GM19023 (cell line): ENCODE results near the gene ZFYVE21.

Experiments used
- ATAC-seq: cut with Tn5 transposase; IDR thresholded peaks from one replicate; pipeline ENCODE4 v1.9.1; 2021; ENCODE audit warnings: mild to moderate bottlenecking, moderate library complexity; ENCODE audit not compliant: unreplicated experiment

Gene ZFYVE21

GRCh38 chr14:103715052-103716000 lies at the start of gene ZFYVE21, which contains the start of gene XRCC3:
Gene ZFYVE21, plus strand, starts transcription at chr14:103715810. Its CDS starts 32 bp downstream, at chr14:103715842.
Gene XRCC3, minus strand, starts transcription at chr14:103715451. Its CDS starts 4,364 bp downstream, at chr14:103711087.
- peak; percentile 95 for ATAC-seq

- ATAC-seq = no peak
These were observed 47.9 kb upstream of the ZFYVE21 start for GRCh38 chr14:103667671-103668070.

GRCh38 chr14:103668117-103668516 lies 47.5 kb upstream of the ZFYVE21 start:
- no peak for ATAC-seq

DNA sequence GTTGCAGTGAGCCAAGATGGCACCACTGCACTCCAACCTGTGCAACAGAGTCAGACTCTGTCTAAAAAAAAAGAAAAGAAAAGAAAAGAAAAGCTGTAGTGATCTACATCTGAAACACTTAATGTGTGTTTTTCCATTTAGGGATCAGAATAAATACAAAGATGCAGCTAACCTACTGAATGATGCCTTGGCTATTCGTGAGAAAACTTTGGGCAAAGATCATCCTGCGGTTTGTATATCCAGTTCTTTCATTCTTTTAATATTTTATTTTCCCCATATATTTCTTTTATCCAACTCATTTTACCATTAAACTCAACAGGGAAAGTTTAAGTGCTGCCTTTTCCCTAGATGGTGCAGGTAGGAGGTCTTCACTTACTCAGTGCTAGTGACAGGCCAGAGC lies 46.2 kb upstream of the ZFYVE21 start:
- ATAC-seq = no peak

DNA sequence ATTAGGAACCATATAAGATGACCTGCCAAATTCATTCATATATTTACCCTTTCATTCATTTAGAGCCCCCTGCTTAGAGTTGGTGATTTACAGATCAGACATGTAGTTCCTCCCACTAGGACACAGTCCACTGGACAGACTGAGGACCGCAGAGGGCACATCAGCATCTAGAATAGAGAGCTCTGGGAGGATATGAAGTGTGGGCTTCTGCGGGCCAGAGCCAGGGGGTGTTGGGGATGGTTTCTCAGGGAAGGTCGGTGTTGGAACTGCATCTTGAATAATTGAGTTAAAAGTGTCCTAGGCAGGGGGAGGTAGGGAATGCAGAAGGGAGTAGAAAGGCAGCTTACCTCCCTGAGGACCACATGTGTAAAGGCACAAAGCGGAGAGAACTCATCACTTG lies 43.7 kb upstream of the ZFYVE21 start:
- ATAC-seq = no peak

DNA sequence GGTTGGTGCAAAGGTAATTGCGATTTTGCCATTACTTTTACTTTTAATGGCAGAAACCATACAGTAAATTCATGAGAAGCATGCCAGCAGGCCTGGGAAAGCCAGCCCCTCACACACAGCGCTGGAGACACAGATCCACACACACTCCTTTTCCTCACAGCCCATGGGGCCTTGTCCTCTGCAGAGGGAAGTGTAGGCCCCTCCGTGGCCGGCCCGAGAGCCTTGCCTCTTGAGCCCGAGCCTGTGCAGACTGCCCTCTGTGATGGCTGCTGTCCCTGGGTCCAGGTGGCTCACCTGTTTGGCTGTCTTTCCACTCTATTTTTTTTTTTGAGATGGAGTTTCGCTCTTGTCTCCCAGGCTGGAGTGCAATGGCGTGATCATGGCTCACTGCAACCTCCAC lies 39.7 kb upstream of the ZFYVE21 start:
- no peak for ATAC-seq

GRCh38 chr14:103676881-103677675 lies 38.5 kb upstream of the ZFYVE21 start:
- no peak for ATAC-seq

- ATAC-seq = no peak
These were observed 36.3 kb upstream of the ZFYVE21 start for GRCh38 chr14:103679351-103679750.

GRCh38 chr14:103680491-103681231 lies 34.9 kb upstream of the ZFYVE21 start:
- no peak for ATAC-seq

DNA sequence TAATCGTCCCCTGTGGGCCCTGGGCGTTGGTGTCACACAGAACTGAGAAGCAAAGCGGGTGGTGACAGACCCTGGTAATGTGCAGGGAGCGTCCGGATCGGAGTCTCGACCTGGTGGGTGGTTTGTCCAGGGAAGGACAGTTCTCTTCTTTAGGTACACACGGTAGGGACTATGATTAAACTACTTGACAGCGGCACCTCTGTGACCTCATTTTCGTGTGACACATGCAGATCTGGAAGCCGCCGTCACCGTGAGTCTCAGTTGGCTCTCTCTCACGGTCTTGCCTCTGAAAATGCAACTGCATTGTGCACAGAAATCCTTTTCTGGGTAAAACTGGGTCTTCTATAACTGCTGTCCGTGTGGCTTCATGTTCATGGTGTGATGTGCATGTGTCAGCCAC lies 32.5 kb upstream of the ZFYVE21 start:
- no peak for ATAC-seq

DNA sequence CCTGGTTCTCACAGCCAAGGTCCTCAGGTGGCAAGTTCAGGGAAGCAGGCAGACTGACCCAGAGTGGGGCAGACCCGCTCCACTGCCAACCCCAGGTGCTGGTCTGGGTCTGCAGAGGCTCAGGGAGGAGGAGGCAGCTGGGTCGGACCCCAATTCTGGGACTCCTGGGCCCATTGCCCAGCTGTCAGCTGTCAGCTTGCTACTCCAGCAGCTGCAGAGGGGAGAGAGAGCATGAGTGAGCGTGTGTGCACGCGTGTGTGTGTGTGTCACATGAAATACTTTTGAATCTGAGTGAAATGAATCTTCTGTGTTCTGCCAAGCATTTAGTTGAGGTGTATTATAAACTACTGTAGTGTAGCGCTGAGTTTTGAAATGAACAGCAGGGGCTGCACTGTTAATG lies 31.1 kb upstream of the ZFYVE21 start:
- ATAC-seq = no peak

- ATAC-seq = no peak
These were observed 30.7 kb upstream of the ZFYVE21 start for GRCh38 chr14:103684871-103685270.

DNA sequence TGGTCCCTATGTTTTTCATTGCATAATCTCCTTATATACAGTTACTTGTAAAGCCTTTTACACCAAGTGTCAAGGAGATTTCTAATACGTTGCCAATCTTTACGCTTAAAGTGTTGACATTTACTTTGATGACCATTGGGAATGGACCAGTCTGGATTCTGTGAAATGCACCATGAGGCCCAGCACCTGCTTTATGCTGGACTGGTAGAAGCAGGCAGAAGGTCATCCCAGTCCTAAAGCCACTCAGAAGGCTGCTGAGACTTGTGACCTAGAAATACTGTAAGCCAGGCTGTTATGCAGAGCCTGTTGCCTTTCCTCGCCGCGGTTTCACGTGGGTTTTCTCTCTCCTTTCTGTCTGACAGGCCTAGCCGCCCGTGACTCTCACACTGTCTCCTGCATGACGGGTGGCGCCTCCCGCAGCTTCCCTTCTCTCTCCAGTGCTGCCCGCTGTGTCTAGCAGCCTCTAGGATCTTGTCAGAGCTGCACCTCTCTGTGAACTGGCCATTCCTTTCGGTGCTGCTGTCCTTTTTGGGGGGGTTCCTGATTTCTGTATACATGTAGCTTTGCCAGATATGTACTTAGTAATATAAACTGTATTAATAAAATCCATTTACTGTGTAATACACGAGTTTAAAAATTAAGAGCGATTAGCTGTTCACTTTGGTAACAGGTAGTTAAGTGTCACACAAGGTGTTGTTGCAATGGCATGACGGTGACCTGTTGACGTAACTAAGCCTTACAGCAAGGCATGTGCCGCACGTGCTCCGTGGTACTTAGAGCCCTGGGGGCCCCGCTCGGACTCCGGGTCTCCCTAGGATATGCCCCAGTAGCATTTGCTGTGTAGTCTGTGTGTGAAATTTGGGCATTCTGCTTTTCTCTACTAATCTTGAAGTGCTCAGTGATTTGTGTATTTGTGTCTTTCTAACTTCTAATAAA lies 30.1 kb upstream of the ZFYVE21 start:
- no peak for ATAC-seq

GRCh38 chr14:103686831-103687485 lies 28.7 kb upstream of the ZFYVE21 start:
- ATAC-seq = no peak

- ATAC-seq = no peak
These were observed 27.9 kb upstream of the ZFYVE21 start for GRCh38 chr14:103687712-103688111.

DNA sequence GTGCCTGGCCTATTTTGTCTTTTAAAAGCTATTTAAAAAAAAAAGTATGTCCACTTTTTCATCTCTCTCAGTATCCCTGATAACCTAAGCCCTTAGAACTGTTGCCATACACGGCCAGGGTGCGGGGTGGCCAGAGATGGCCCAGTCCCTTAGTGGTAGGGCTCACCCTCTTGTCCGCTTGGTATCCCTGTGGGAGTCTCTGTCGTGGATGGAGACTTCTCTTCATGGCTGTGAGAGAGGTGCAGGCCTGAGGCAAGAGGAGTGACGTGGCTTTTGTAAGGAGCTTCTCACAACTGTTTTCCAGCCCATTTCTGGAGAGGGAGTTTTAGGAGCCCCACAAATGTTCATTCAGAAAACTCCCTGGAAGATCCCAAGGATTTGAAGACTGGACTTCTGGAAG lies 27.2 kb upstream of the ZFYVE21 start:
- ATAC-seq = no peak

DNA sequence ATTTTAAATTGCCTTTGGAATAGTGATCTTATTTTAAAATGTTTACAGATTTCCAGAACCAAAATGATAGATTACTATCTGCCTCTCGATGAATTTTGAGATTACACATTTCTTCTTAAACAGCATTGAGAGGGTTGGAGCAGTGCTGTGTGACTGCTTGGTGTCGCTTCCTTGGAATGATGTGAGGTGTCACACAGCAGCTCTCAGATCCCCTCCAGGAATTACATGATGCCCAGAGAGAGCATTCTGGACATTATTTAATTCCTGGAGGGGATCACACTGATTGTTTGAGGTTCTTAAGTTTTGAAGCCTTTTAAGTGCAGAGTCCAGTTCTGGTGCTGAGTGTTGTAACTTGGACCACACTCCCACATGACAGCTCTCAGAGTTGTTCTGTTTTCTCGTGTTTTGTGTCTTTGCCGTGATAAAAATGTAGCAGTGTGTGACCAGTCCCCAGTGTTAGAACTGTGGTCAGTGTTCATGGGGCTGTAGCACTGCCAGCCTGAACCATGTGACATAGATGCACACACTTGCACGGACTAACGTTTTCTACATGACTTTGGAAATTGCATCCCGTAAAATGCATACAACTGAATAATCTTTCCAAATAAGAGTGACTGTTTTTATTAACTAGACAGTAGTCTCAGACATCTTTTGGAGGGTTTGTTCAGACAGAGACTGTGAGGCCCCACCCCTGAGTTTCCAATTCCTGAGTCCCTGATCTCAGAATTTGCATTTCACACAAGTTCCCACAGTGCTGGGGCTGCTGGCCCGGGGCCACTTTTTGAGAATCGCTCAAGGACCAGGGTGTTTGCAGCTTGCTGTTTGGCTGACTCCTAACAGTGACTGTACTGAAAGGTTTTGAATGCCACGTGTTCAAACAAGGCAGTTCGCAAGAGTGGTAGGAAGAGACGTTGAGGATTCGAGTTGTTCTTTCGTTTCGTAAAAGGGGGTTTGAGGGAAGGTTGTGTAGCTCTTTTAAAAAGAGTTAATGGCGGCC lies 26.4 kb upstream of the ZFYVE21 start:
- peak; percentile 47 for ATAC-seq

DNA sequence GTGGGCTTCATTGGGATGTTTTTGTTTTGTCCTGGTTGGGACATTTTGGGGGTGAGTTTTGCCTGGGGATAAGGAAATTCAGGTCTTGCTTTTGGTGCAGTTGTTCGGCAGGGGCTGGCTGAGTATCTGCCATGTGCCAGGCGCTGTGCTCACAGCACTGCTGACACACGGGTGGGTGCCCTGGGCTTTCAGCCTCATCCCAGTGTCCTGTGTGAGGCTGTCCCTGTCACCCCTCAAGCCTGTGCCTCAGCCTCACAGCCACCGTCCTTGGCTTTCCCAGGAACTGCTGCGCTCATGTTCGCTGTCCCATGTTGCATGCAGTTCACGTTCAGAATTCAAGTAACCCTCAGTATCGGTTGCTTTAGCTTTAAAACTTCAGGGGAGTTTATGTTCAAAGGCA lies 25.3 kb upstream of the ZFYVE21 start:
- no peak for ATAC-seq
